Measurements from ENCODE around the gene CHI3L2.

- TF ChIP-seq, protein P1, sequence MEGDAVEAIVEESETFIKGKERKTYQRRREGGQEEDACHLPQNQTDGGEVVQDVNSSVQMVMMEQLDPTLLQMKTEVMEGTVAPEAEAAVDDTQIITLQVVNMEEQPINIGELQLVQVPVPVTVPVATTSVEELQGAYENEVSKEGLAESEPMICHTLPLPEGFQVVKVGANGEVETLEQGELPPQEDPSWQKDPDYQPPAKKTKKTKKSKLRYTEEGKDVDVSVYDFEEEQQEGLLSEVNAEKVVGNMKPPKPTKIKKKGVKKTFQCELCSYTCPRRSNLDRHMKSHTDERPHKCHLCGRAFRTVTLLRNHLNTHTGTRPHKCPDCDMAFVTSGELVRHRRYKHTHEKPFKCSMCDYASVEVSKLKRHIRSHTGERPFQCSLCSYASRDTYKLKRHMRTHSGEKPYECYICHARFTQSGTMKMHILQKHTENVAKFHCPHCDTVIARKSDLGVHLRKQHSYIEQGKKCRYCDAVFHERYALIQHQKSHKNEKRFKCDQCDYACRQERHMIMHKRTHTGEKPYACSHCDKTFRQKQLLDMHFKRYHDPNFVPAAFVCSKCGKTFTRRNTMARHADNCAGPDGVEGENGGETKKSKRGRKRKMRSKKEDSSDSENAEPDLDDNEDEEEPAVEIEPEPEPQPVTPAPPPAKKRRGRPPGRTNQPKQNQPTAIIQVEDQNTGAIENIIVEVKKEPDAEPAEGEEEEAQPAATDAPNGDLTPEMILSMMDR (IDR thresholded peaks at IDR 0.05), result no peak
- no peak for TF ChIP-seq POLR2A (IDR thresholded peaks at IDR 0.05; ENCODE audit: low read length)
Measured at GRCh38 chr1:111242805-111243523, 15.5 kb downstream of the CHI3L2 start.

Data from A549 (cell line).